GM23338 (cell line): ENCODE results near the gene LCN12. TPM values are rescaled to one million over a fixed set of nuclear protein-coding genes. Genes with fewer than 3 reads are reported as not detected.

Source experiments
- ATAC-seq: fragments of 200-7000 bp; cut with Tn5 transposase; 3 replicates; pipeline ENCODE4 v1.9.1; 2020
- DNase-seq: peaks from one replicate; pipeline ENCODE4 v3.0.0-alpha.2; 2015; ENCODE audit warnings: low spot score
- H2AFZ ChIP-seq: fragments of 200-600 bp; sonication (generic); 2 replicates; pipeline ENCODE4 v1.8.0; 2016; ENCODE audit warnings: antibody characterized with exemption, mild to moderate bottlenecking, moderate library complexity
- H3F3A ChIP-seq: fragments of 200-600 bp; sonication (generic); replicated peaks from 2 replicates; pipeline ENCODE4 v1.8.0; 2017; ENCODE audit warnings: antibody characterized with exemption, mixed run types, low read depth
- H3K27ac ChIP-seq: fragments of 200-600 bp; sonication (generic); 2 replicates; pipeline ENCODE4 v1.6.1; 2016; ENCODE audit warnings: low read depth
- H3K27me3 ChIP-seq: fragments of 200-600 bp; sonication (generic); 2 replicates; pipeline ENCODE4 v1.8.0; 2016; ENCODE audit warnings: mild to moderate bottlenecking, mixed run types, moderate library complexity; ENCODE audit not compliant: insufficient read depth
- H3K36me3 ChIP-seq: fragments of 200-600 bp; sonication (generic); 2 replicates; pipeline ENCODE4 v1.8.0; 2016; ENCODE audit warnings: mild to moderate bottlenecking; ENCODE audit not compliant: insufficient read depth
- H3K4me1 ChIP-seq: fragments of 200-600 bp; sonication (generic); 2 replicates; pipeline ENCODE4 v1.8.0; 2016; ENCODE audit warnings: mild to moderate bottlenecking, moderate library complexity; ENCODE audit not compliant: insufficient read depth
- H3K4me2 ChIP-seq: fragments of 200-600 bp; sonication (generic); 2 replicates; pipeline ENCODE4 v1.7.1; 2017; ENCODE audit warnings: mixed run types
- H3K4me3 ChIP-seq: fragments of 200-600 bp; sonication (generic); 2 replicates; pipeline ENCODE4 v1.6.1; 2016; ENCODE audit warnings: mixed run types
- H3K79me2 ChIP-seq: fragments of 200-600 bp; sonication (generic); replicated peaks from 2 replicates; pipeline ENCODE4 v1.8.0; 2017; ENCODE audit warnings: mild to moderate bottlenecking; ENCODE audit not compliant: insufficient read depth
- H3K9me2 ChIP-seq: fragments of 200-600 bp; sonication (generic); 2 replicates; pipeline ENCODE4 v1.8.0; 2017; ENCODE audit not compliant: insufficient read depth
- H4K20me1 ChIP-seq: fragments of 200-600 bp; sonication (generic); replicated peaks from 2 replicates; pipeline ENCODE4 v1.8.0; 2017; ENCODE audit warnings: mild to moderate bottlenecking; ENCODE audit not compliant: insufficient read depth
- H3K27ac Mint-ChIP-seq: 2 replicates; pipeline ENCODE4 v1.8.0; 2020; ENCODE audit warnings: inconsistent platforms, mild to moderate bottlenecking, moderate library complexity, mixed read lengths
- H3K27me3 Mint-ChIP-seq: 3 replicates; pipeline ENCODE4 v1.8.0; 2022; ENCODE audit warnings: low read depth, mild to moderate bottlenecking, moderate library complexity, mixed read lengths, inconsistent platforms; ENCODE audit not compliant: insufficient read depth, poor library complexity
- H3K36me3 Mint-ChIP-seq: 3 replicates; pipeline ENCODE4 v1.8.0; 2021; ENCODE audit warnings: low read depth, mild to moderate bottlenecking, inconsistent platforms, moderate library complexity, mixed read lengths
- H3K4me1 Mint-ChIP-seq: 3 replicates; pipeline ENCODE4 v1.8.0; 2020; ENCODE audit warnings: mild to moderate bottlenecking, inconsistent platforms, mixed read lengths
- H3K4me3 Mint-ChIP-seq: 3 replicates; pipeline ENCODE4 v1.8.0; 2021; ENCODE audit warnings: moderate library complexity, mild to moderate bottlenecking, inconsistent platforms, mixed read lengths
- H3K9me3 Mint-ChIP-seq: 3 replicates; pipeline ENCODE4 v1.8.0; 2020; ENCODE audit warnings: moderate library complexity, mild to moderate bottlenecking, inconsistent platforms, mixed read lengths
- ETS1 ChIP-seq: IDR thresholded peaks from 2 replicates; pipeline ENCODE4 v1.6.1; 2016; ENCODE audit warnings: antibody characterized with exemption
- EZH2 ChIP-seq: fragments of 200-600 bp; sonication (generic); IDR thresholded peaks from one replicate; pipeline ENCODE4 v1.8.0; 2017; ENCODE audit warnings: antibody characterized with exemption, mild to moderate bottlenecking, low read depth; ENCODE audit not compliant: unreplicated experiment
- EZH2phosphoT487 ChIP-seq: fragments of 200-600 bp; sonication (generic); IDR thresholded peaks from one replicate; pipeline ENCODE4 v1.8.1; 2018; ENCODE audit warnings: antibody characterized with exemption; ENCODE audit not compliant: unreplicated experiment
- JUNB ChIP-seq: IDR thresholded peaks from one replicate; pipeline ENCODE4 v1.6.1; 2016; ENCODE audit warnings: antibody characterized with exemption; ENCODE audit not compliant: unreplicated experiment
- POLR2AphosphoS5 ChIP-seq: IDR thresholded peaks from 2 replicates; pipeline ENCODE4 v1.6.1; 2016; ENCODE audit warnings: antibody characterized with exemption, low read depth
- REST ChIP-seq: IDR thresholded peaks from one replicate; pipeline ENCODE4 v1.6.1; 2018; ENCODE audit warnings: antibody characterized with exemption; ENCODE audit not compliant: unreplicated experiment
- ZNF114 ChIP-seq: fragments of 250-450 bp; sonication (Bioruptor Pico); IDR thresholded peaks from 2 replicates; pipeline ENCODE4 v1.5.0; 2020; ENCODE audit warnings: mild to moderate bottlenecking, moderate library complexity
- ZNF331 ChIP-seq: fragments of 250-450 bp; sonication (Bioruptor Pico); IDR thresholded peaks from 2 replicates; pipeline ENCODE4 v1.5.0; 2020; ENCODE audit warnings: low read depth, mild to moderate bottlenecking, moderate library complexity
- ZNF462 ChIP-seq: fragments of 250-450 bp; sonication (Bioruptor Pico); IDR thresholded peaks from 2 replicates; pipeline ENCODE4 v1.5.0; 2020; ENCODE audit warnings: mild to moderate bottlenecking, moderate library complexity
- polyA plus RNA-seq: library from polyadenylated mRNA; unstranded; fragments of >200 nt; fragmentation: Nextera tagmentation; extraction: Ambion mirVana; gene quantifications from 2 replicates; pipeline ENCODE4 v1.2.1, GENCODE V29; 2016
- total RNA-seq: library from RNA; depleted of rRNA; stranded (reverse); fragments of >200 nt; shearing (Covaris generic); gene quantifications from 2 replicates; pipeline ENCODE4 v1.2.3, GENCODE V29; 2014

The LCN12 gene
- total and polyA plus RNA-seq, 2 experiments from 2014 or later: 0.39 to 0.69 TPM

- H3K36me3 Mint-ChIP-seq: no peaks in the 10 kb centered on the region; the same call in 2 of the 3 replicates
- peak within 1 kb of the TSS; percentile 80 for H3K4me3 Mint-ChIP-seq
- peak within 1 kb of the TSS; percentile 88 for H3K4me2 ChIP-seq
- no peaks in the 10 kb centered on the region for H3K79me2 ChIP-seq
- H3K4me3 ChIP-seq: peak within 1 kb of the TSS; percentile 86
- TF ChIP-seq POLR2AphosphoS5: peak; percentile 70
- no peak for TF ChIP-seq ETS1
- no peak within 1 kb of the TSS for H3K27ac Mint-ChIP-seq
- no peak within 1 kb of the TSS for H2AFZ ChIP-seq
- peaks cover 45% of the 10 kb centered on the region for H3K27me3 ChIP-seq
- DNase-seq (peak; percentile 93), ATAC-seq (peak; percentile 65)
- H4K20me1 ChIP-seq: no peaks in the 10 kb centered on the region
- peaks cover 10% of the 10 kb centered on the region for H3K9me3 Mint-ChIP-seq
- H3K27ac ChIP-seq: no peak within 1 kb of the TSS
- no peaks in the 10 kb centered on the region for H3K9me2 ChIP-seq
- no peaks in the 10 kb centered on the region; the same call in 2 of the 3 replicates for H3K4me1 Mint-ChIP-seq
- H3K36me3 ChIP-seq: no peaks in the 10 kb centered on the region
- H3K27me3 Mint-ChIP-seq: peaks cover 29% of the 10 kb centered on the region
- H3K4me1 ChIP-seq: peaks cover 5% of the 10 kb centered on the region; the same call in 1 of the 2 replicates
- no peaks in the 10 kb centered on the region for H3F3A ChIP-seq
Observed at GRCh38 chr9:136991993-136992818, 40.1 kb downstream of the LCN12 start, which contains the start of gene PAXX. PAXX (plus strand) TSS chr9:136992422; CDS start chr9:136992444, 22 bp downstream.

DNA sequence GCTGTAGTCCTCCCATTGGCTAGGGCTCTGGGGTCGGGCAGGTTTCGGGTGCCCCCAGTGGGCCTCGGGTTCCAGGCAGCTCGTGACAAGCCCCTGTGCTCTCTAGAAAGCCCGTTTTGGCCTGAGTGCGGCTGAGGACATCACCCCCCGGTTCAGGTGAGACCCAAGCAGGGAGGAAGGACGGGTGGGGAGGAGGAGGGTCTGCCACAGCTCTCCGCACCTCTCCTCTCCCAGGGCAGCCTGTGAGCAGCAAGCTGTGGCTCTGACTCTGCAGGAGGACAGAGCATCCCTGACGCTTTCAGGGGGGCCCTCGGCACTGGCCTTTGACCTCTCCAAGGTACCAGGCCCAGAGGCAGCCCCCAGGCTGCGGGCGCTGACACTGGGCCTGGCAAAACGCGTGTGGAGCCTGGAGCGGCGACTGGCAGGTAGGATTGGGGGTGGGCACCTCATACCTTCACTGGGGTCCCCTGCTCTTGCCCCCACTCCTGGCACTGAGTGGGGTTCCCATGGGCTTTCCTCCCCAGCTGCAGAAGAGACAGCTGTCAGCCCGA lies 40.8 kb downstream of the LCN12 start:
- no peaks in the 10 kb centered on the region for H3K79me2 ChIP-seq
- H3K27me3 ChIP-seq: peaks cover 49% of the 10 kb centered on the region
- Mint-ChIP-seq H3K27ac (no peak overlapping the region), H3K27me3 (peaks cover 30% of the 10 kb centered on the region), H3K9me3 (peaks cover 10% of the 10 kb centered on the region), H3K4me1 (peaks cover 3% of the 10 kb centered on the region), H3K4me3 (peak overlapping the region; percentile 80), H3K36me3 (no peaks in the 10 kb centered on the region; the same call in 2 of the 3 replicates)
- no peaks in the 10 kb centered on the region for H3K36me3 ChIP-seq
- ATAC-seq: no peak
- H2AFZ ChIP-seq: no peak overlapping the region
- peak overlapping the region; percentile 88 for H3K4me2 ChIP-seq
- no peaks in the 10 kb centered on the region for H4K20me1 ChIP-seq
- H3K27ac ChIP-seq: no peak overlapping the region
- no peaks in the 10 kb centered on the region for H3K9me2 ChIP-seq
- peak overlapping the region; percentile 86 for H3K4me3 ChIP-seq
- no peak for DNase-seq
- no peaks in the 10 kb centered on the region for H3F3A ChIP-seq
- H3K4me1 ChIP-seq: peaks cover 6% of the 10 kb centered on the region; the same call in 1 of the 2 replicates
- TF ChIP-seq EZH2phosphoT487: no peak
- TF ChIP-seq JUNB: no peak
- TF ChIP-seq POLR2AphosphoS5: no peak
- TF ChIP-seq ZNF331 (CRISPR knock-in tag): no peak
- no peak for TF ChIP-seq ZNF462
- TF ChIP-seq ZNF114 (CRISPR knock-in tag): no peak
- TF ChIP-seq REST: no peak
- TF ChIP-seq EZH2: no peak
